ENCODE measurements around the gene SPCS2. TPM values are rescaled to one million over a fixed set of nuclear protein-coding genes. Genes with fewer than 3 reads are reported as not detected.

The SPCS2 gene
- 205 to 286 TPM (median 250 TPM) in 5 replicates for total RNA-seq (2022; extraction: Qiagen RNA extraction; ENCODE audit: low read depth)

GRCh38 chr11:74948898-74949752 is at the start of gene SPCS2, which contains the start of gene XRRA1:
SPCS2 (plus strand) TSS chr11:74949266; CDS start chr11:74949286, 20 bp downstream.
XRRA1 (minus strand) TSS chr11:74949091; CDS start chr11:74940878, 8,213 bp downstream.

GRCh38 chr11:74988541-74989259 is 39.6 kb downstream of the SPCS2 start, which contains the start of gene NEU3:
NEU3 (plus strand) TSS chr11:74988933; CDS start chr11:74989061, 128 bp downstream.

Other genes starting within 250 kb of the SPCS2 start
- 2.4 to 6.0 TPM (median 4.4 TPM) in 5 replicates for gene CHRDL2, start 217.8 kb upstream of the SPCS2 start, total RNA-seq (2022; extraction: Qiagen RNA extraction; ENCODE audit: low read depth)
- 3.7 to 6.3 TPM (median 5.2 TPM) in 5 replicates for gene RNF169, start 200.4 kb upstream of the SPCS2 start, total RNA-seq (2022; extraction: Qiagen RNA extraction; ENCODE audit: low read depth)
- 4.4 to 6.1 TPM (median 5.8 TPM) in 5 replicates for gene XRRA1, start 175 bp upstream of the SPCS2 start, total RNA-seq (2022; extraction: Qiagen RNA extraction; ENCODE audit: low read depth)
- gene NEU3, start 39.7 kb downstream of the SPCS2 start, total RNA-seq (2022; extraction: Qiagen RNA extraction; ENCODE audit: low read depth), result 3.1 to 4.3 TPM (median 4.2 TPM) in 5 replicates
- gene OR2AT4, start 147.6 kb downstream of the SPCS2 start, total RNA-seq (2022; extraction: Qiagen RNA extraction; ENCODE audit: low read depth), result not detected in 5 replicates
- 3.2 to 4.0 TPM (median 3.4 TPM) in 5 replicates for gene SLCO2B1, start 201.8 kb downstream of the SPCS2 start, total RNA-seq (2022; extraction: Qiagen RNA extraction; ENCODE audit: low read depth)

All from A549 treated with RU486 at 1 μM for 4 hours (cell line).